DOHH2 (cell line): ENCODE measurements around the gene XAGE2.
"Not testable (repeated sequence)": the region's sequence is repeated elsewhere in the genome, so short reads cannot be mapped to it uniquely, and the experiment has no call there.

Source experiments
- H3F3A ChIP-seq: fragments of 200-600 bp; sonication (generic), shearing (Covaris generic); 2 replicates; pipeline ENCODE4 v1.6.0; 2016; ENCODE audit warnings: antibody characterized with exemption, mild to moderate bottlenecking; ENCODE audit not compliant: control insufficient read depth, insufficient read depth
- H3K27ac ChIP-seq: fragments of 200-600 bp; sonication (generic); 2 replicates; pipeline ENCODE4 v1.5.1; 2014; ENCODE audit warnings: low read depth, mild to moderate bottlenecking, low read length, moderate library complexity
- H3K27me3 ChIP-seq: fragments of 200-600 bp; sonication (generic); 2 replicates; pipeline ENCODE4 v1.6.1; 2014; ENCODE audit warnings: mild to moderate bottlenecking, low read length, mixed read lengths; ENCODE audit not compliant: control insufficient read depth
- H3K36me3 ChIP-seq: fragments of 200-600 bp; sonication (generic); 2 replicates; pipeline ENCODE4 v1.6.1; 2014; ENCODE audit warnings: mild to moderate bottlenecking, low read length, moderate library complexity, mixed read lengths; ENCODE audit not compliant: control insufficient read depth
- H3K4me1 ChIP-seq: fragments of 200-600 bp; sonication (generic); 2 replicates; pipeline ENCODE4 v1.6.1; 2014; ENCODE audit warnings: mild to moderate bottlenecking, low read length, mixed read lengths; ENCODE audit not compliant: control insufficient read depth
- H3K4me2 ChIP-seq: fragments of 200-600 bp; sonication (generic); 2 replicates; pipeline ENCODE4 v1.6.0; 2014; ENCODE audit warnings: mild to moderate bottlenecking, low read length, moderate library complexity
- H3K4me3 ChIP-seq: fragments of 200-600 bp; sonication (generic); 2 replicates; pipeline ENCODE4 v1.5.1; 2014; ENCODE audit warnings: mild to moderate bottlenecking, low read length, mixed read lengths
- H3K79me2 ChIP-seq: fragments of 200-600 bp; sonication (generic); 2 replicates; pipeline ENCODE4 v1.6.1; 2014; ENCODE audit warnings: mild to moderate bottlenecking, low read length, mixed read lengths; ENCODE audit not compliant: control insufficient read depth
- H3K9me2 ChIP-seq: fragments of 200-600 bp; sonication (generic); replicated peaks from 2 replicates; pipeline ENCODE4 v1.6.1; 2014; ENCODE audit warnings: mild to moderate bottlenecking, low read length, mixed read lengths; ENCODE audit not compliant: control insufficient read depth
- H3K9me3 ChIP-seq: fragments of 200-600 bp; sonication (generic); 2 replicates; pipeline ENCODE4 v1.6.1; 2014; ENCODE audit warnings: antibody characterized with exemption, low read length, mixed read lengths; ENCODE audit not compliant: control insufficient read depth, insufficient read depth
- H4K20me1 ChIP-seq: fragments of 200-600 bp; sonication (generic); 2 replicates; pipeline ENCODE4 v1.6.0; 2014; ENCODE audit warnings: low read depth, mild to moderate bottlenecking, antibody characterized with exemption, low read length, moderate library complexity; ENCODE audit not compliant: control insufficient read depth, insufficient read depth
- EZH2phosphoT487 ChIP-seq: fragments of 200-600 bp; sonication (generic); IDR thresholded peaks from 2 replicates; pipeline ENCODE4 v1.6.1; 2017; ENCODE audit warnings: borderline replicate concordance, mild to moderate bottlenecking, antibody characterized with exemption, low read length, moderate library complexity, mixed read lengths
- TF ChIP-seq, protein P1 (sequence below): fragments of 200-600 bp; sonication (generic); IDR thresholded peaks from one replicate; pipeline ENCODE4 v1.5.1; 2014; ENCODE audit warnings: antibody characterized with exemption, mild to moderate bottlenecking, low read depth, low read length; ENCODE audit not compliant: poor library complexity, severe bottlenecking

The XAGE2 gene

DNA sequence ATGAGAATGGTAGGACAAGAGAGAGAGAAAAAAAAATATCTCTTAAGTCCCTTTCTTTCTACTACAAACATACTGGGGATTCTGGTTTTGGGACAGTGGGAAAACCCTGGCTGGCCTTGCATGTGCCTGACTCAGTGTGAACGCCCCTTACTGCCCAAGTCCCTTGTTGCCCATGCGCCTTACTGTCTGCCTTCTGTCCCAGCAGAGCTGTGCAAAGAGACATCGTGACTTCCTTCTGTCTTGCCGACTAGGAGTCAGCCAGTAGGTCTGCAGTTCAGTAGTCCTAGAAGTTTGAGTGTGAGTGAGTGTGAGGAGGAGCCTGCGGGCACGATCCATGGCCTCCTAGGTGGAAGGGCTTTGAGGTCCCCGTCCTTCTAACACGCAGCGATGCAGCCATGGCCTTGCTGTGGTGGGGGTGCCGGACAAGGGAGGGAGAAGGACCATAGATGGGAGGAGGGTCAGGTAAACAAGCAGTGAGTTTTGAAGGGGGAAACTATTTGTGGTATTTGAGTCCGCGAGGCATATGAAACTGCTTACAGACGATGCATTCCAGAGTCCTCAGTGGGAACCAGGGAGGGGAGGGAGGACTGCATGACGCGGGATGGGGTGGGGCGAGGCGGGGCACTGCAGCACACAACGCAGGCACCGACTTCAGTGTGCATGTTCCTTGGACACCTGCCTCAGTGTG, at the start of gene XAGE2:
TSS of gene XAGE2 (plus strand) at position 654 of the 688 bp plus-strand sequence. CDS start 994 bp downstream, outside the sequence.
- Histone ChIP-seq H3K36me3 (no peaks in the 10 kb centered on the region), H3K9me3 (no peaks in the 10 kb centered on the region), H3K27ac (no peak within 1 kb of the TSS), H3K4me3 (no peak within 1 kb of the TSS), H4K20me1 (no peaks in the 10 kb centered on the region), H3K79me2 (no peaks in the 10 kb centered on the region), H3F3A (no peaks in the 10 kb centered on the region), H3K4me2 (no peak within 1 kb of the TSS), H3K4me1 (no peaks in the 10 kb centered on the region), H3K27me3 (no peaks in the 10 kb centered on the region), H3K9me2 (no peaks in the 10 kb centered on the region)
- TF ChIP-seq EZH2phosphoT487: no peak
- TF ChIP-seq, protein P1, sequence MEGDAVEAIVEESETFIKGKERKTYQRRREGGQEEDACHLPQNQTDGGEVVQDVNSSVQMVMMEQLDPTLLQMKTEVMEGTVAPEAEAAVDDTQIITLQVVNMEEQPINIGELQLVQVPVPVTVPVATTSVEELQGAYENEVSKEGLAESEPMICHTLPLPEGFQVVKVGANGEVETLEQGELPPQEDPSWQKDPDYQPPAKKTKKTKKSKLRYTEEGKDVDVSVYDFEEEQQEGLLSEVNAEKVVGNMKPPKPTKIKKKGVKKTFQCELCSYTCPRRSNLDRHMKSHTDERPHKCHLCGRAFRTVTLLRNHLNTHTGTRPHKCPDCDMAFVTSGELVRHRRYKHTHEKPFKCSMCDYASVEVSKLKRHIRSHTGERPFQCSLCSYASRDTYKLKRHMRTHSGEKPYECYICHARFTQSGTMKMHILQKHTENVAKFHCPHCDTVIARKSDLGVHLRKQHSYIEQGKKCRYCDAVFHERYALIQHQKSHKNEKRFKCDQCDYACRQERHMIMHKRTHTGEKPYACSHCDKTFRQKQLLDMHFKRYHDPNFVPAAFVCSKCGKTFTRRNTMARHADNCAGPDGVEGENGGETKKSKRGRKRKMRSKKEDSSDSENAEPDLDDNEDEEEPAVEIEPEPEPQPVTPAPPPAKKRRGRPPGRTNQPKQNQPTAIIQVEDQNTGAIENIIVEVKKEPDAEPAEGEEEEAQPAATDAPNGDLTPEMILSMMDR: no peak

GRCh38 chrX:52337410-52337809, 31.4 kb upstream of the XAGE2 start:
- TF ChIP-seq, protein P1: no peak
- H3K36me3 ChIP-seq: no peaks in the 10 kb centered on the region
- no peaks in the 10 kb centered on the region for H3F3A ChIP-seq
- no peaks in the 10 kb centered on the region for H4K20me1 ChIP-seq
- H3K9me3 ChIP-seq: no peaks in the 10 kb centered on the region
- H3K4me1 ChIP-seq: no peaks in the 10 kb centered on the region
- no peak overlapping the region for H3K4me2 ChIP-seq
- no peak overlapping the region for H3K27ac ChIP-seq
- H3K79me2 ChIP-seq: no peaks in the 10 kb centered on the region
- H3K4me3 ChIP-seq: no peak overlapping the region
- H3K9me2 ChIP-seq: no peaks in the 10 kb centered on the region
- no peaks in the 10 kb centered on the region for H3K27me3 ChIP-seq

DNA sequence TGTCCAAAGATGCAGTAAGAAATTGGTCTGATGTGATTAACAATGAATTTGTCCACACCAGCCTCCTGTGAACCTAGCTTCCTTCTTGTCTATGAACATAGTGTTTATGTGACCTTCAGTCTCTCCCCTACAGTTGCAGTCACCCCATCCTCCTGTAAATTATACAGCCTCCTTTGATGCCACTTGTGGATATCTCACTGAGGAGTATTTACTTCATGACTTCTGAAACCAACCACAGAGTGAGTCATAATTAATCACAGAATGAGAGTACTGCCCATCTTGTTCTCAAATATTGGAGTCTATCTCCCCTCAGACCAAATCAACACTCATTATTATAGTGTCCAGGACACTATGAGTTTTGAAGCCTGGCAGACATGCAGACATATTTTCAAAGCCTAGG, 27.3 kb upstream of the XAGE2 start:
- Histone ChIP-seq H3K4me2 (no peak overlapping the region), H3K79me2 (no peaks in the 10 kb centered on the region), H3K36me3 (no peaks in the 10 kb centered on the region), H3K4me1 (no peaks in the 10 kb centered on the region), H3K27me3 (no peaks in the 10 kb centered on the region), H3K9me3 (no peaks in the 10 kb centered on the region), H3F3A (no peaks in the 10 kb centered on the region), H3K4me3 (no peak overlapping the region), H3K9me2 (no peaks in the 10 kb centered on the region), H4K20me1 (no peaks in the 10 kb centered on the region), H3K27ac (no peak overlapping the region)
- TF ChIP-seq EZH2phosphoT487: no peak
- TF ChIP-seq, protein P1: no peak

DNA sequence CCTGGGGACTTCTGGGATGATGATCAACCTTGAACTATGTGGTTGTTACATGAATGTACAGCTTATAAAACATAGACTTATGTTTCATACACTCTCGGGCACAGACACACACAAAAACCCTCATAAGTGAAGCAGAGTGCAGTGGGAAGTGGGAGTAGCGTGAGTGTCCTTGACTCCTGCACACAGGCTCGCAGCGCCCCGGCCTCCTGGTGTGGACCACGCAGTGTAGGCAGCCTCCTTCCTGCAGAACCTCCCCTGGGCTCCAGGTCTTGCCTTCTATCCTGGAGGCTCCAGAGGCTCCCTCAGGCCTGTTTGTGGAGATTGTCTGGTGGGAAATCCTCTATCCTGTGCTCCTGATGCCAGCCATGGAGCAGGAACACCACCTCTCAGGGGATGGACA, 25.7 kb upstream of the XAGE2 start:
- not testable (repeated sequence) for H3K9me3 ChIP-seq, H4K20me1 ChIP-seq

More for the DNA sequence above, 25.7 kb upstream of the XAGE2 start:
- H3F3A ChIP-seq, H3K4me2 ChIP-seq, H3K36me3 ChIP-seq, H3K4me1 ChIP-seq, H3K27me3 ChIP-seq, H3K9me2 ChIP-seq, H3K4me3 ChIP-seq, H3K79me2 ChIP-seq, H3K27ac ChIP-seq: not testable (repeated sequence)
